HuH-7.5 (cell line): ENCODE results near the gene GPR87.
A peak's percentile ranks its signal among the peaks of the same experiment; 100 is the strongest.

Experiments
- DNase-seq: peaks from one replicate; pipeline ENCODE4 v3.0.0; 2011; ENCODE audit warnings: low spot score

GPR87 gene

GRCh38 chr3:151315846-151316245, 774 bp downstream of the GPR87 start:
- no peak for DNase-seq

- DNase-seq: no peak
Measured at GRCh38 chr3:151315136-151315535, 1.5 kb downstream of the GPR87 start.

GRCh38 chr3:151314593-151314992, 2.0 kb downstream of the GPR87 start:
- DNase-seq: no peak

- DNase-seq: no peak
Measured at GRCh38 chr3:151314137-151314536, 2.5 kb downstream of the GPR87 start.

- DNase-seq: no peak
Measured at GRCh38 chr3:151312972-151313371, 3.6 kb downstream of the GPR87 start.

GRCh38 chr3:151309566-151309965, 7.1 kb downstream of the GPR87 start:
- DNase-seq: no peak

- DNase-seq: no peak
Measured at GRCh38 chr3:151307583-151308488, 8.8 kb downstream of the GPR87 start.

GRCh38 chr3:151307131-151307530, 9.5 kb downstream of the GPR87 start:
- no peak for DNase-seq

GRCh38 chr3:151306168-151306810, 10.3 kb downstream of the GPR87 start:
- no peak for DNase-seq

GRCh38 chr3:151305775-151306151, 10.9 kb downstream of the GPR87 start:
- no peak for DNase-seq

GRCh38 chr3:151305060-151305774, 11.4 kb downstream of the GPR87 start:
- DNase-seq: peak; percentile 40

- no peak for DNase-seq
Measured at GRCh38 chr3:151303751-151304150, 12.9 kb downstream of the GPR87 start.

- no peak for DNase-seq
Measured at GRCh38 chr3:151301787-151302186, 14.8 kb downstream of the GPR87 start.

GRCh38 chr3:151300539-151300938, 16.1 kb downstream of the GPR87 start:
- no peak for DNase-seq

- no peak for DNase-seq
Measured at GRCh38 chr3:151299006-151299405, 17.6 kb downstream of the GPR87 start.

- no peak for DNase-seq
Measured at GRCh38 chr3:151297429-151297828, 19.2 kb downstream of the GPR87 start.

GRCh38 chr3:151296226-151296625, 20.4 kb downstream of the GPR87 start:
- DNase-seq: no peak

- DNase-seq: no peak
Measured at GRCh38 chr3:151293127-151293526, 23.5 kb downstream of the GPR87 start.

GRCh38 chr3:151290673-151291072, 25.9 kb downstream of the GPR87 start:
- DNase-seq: no peak

- DNase-seq: no peak
Measured at GRCh38 chr3:151289445-151289844, 27.2 kb downstream of the GPR87 start.

GRCh38 chr3:151285940-151286339, 30.7 kb downstream of the GPR87 start:
- no peak for DNase-seq

- no peak for DNase-seq
Measured at GRCh38 chr3:151283907-151284461, 32.6 kb downstream of the GPR87 start.

GRCh38 chr3:151283387-151283786, 33.2 kb downstream of the GPR87 start:
- no peak for DNase-seq
